Liver (tissue), 9 donors: ENCODE measurements around the gene FGD1. TPM values are rescaled to one million over a fixed set of nuclear protein-coding genes. Genes with fewer than 3 reads are reported as not detected.

ENCODE experiments used
- DNase-seq: peaks from one replicate; pipeline ENCODE4 v3.0.0-alpha.2; 2017; ENCODE audit warnings: low spot score
- H3K27ac ChIP-seq, 2 donors: one replicate each; pipeline ENCODE4 v1.7.0; 2013; ENCODE audit warnings: inconsistent platforms in 2 of 2, low read length in 2 of 2, control low read depth in 1 of 2, low read depth in 1 of 2, mild to moderate bottlenecking in 1 of 2
- H3K27me3 ChIP-seq, 4 donors: one replicate each; pipeline versions ENCODE4 v1.6.1 to v1.7.0; 2013; ENCODE audit warnings: low read length in 3 of 4, inconsistent platforms in 1 of 4, mild to moderate bottlenecking in 1 of 4, moderate library complexity in 1 of 4; ENCODE audit not compliant: control insufficient read depth in 4 of 4, insufficient read depth in 4 of 4
- H3K36me3 ChIP-seq, 4 donors: one replicate each; pipeline versions ENCODE4 v1.6.1 to v1.7.0; 2013; ENCODE audit warnings: low read length in 3 of 4, mild to moderate bottlenecking in 3 of 4, low read depth in 1 of 4, moderate library complexity in 1 of 4; ENCODE audit not compliant: control insufficient read depth in 4 of 4, insufficient read depth in 3 of 4
- H3K4me1 ChIP-seq, 4 donors: one replicate each; pipeline versions ENCODE4 v1.6.1 to v1.7.0; 2013; ENCODE audit warnings: low read length in 3 of 4, mild to moderate bottlenecking in 3 of 4, moderate library complexity in 1 of 4; ENCODE audit not compliant: control insufficient read depth in 4 of 4, insufficient read depth in 4 of 4
- H3K4me3 ChIP-seq, 3 donors: one replicate each; pipeline versions ENCODE4 v1.6.1 to v1.7.0; 2013; ENCODE audit warnings: low read length in 3 of 3, control low read depth in 1 of 3, low read depth in 1 of 3, mild to moderate bottlenecking in 1 of 3
- H3K9ac ChIP-seq, 2 donors: one replicate each; pipeline ENCODE4 v1.7.0; 2013; ENCODE audit warnings: low read length in 2 of 2, mild to moderate bottlenecking in 2 of 2, moderate library complexity in 2 of 2, control low read depth in 1 of 2, low read depth in 1 of 2
- H3K9me3 ChIP-seq, 4 donors: one replicate each; pipeline versions ENCODE4 v1.6.1 to v1.7.0; 2013; ENCODE audit warnings: low read length in 3 of 4; ENCODE audit not compliant: control insufficient read depth in 4 of 4
- EGR1 ChIP-seq, 2 donors: IDR thresholded peaks; 2 replicates each; pipeline ENCODE4 v1.6.1; 2016 to 2018; ENCODE audit warnings: antibody characterized with exemption in 2 of 2, low read depth in 2 of 2
- FOXA1 ChIP-seq: IDR thresholded peaks from 2 replicates; pipeline ENCODE4 v1.6.1; 2016; ENCODE audit warnings: antibody characterized with exemption
- FOXA2 ChIP-seq: IDR thresholded peaks from 2 replicates; pipeline ENCODE4 v1.6.1; 2016; ENCODE audit warnings: antibody characterized with exemption
- GABPA ChIP-seq, 2 donors: IDR thresholded peaks in 1 of 2; conservative IDR thresholded peaks in 1 of 2; 2 replicates each; pipeline ENCODE4 v1.6.1; 2016; ENCODE audit warnings: antibody characterized with exemption in 2 of 2, mild to moderate bottlenecking in 1 of 2, moderate library complexity in 1 of 2
- HNF4A ChIP-seq, 2 donors: conservative IDR thresholded peaks; 2 replicates each; pipeline ENCODE4 v1.6.1; 2016; ENCODE audit warnings: antibody characterized with exemption in 2 of 2, mild to moderate bottlenecking in 2 of 2
- HNF4G ChIP-seq: IDR thresholded peaks from 2 replicates; pipeline ENCODE4 v1.6.1; 2016; ENCODE audit warnings: antibody characterized with exemption
- JUND ChIP-seq, 2 donors: IDR thresholded peaks; 2 replicates each; pipeline ENCODE4 v1.6.1; 2016; ENCODE audit warnings: antibody characterized with exemption in 2 of 2
- NR2F2 ChIP-seq: IDR thresholded peaks from 2 replicates; pipeline ENCODE4 v1.6.1; 2016; ENCODE audit warnings: antibody characterized with exemption
- RAD21 ChIP-seq, 2 donors: IDR thresholded peaks; 2 replicates each; pipeline ENCODE4 v1.6.1; 2016; ENCODE audit warnings: antibody characterized with exemption in 2 of 2, mild to moderate bottlenecking in 2 of 2
- RXRA ChIP-seq, 2 donors: IDR thresholded peaks; 2 replicates each; pipeline ENCODE4 v1.6.1; 2017 to 2018; ENCODE audit warnings: antibody characterized with exemption in 2 of 2, mild to moderate bottlenecking in 1 of 2
- SP1 ChIP-seq: IDR thresholded peaks from 2 replicates; pipeline ENCODE4 v1.6.1; 2018; ENCODE audit warnings: antibody characterized with exemption, mild to moderate bottlenecking
- TAF1 ChIP-seq: conservative IDR thresholded peaks from 2 replicates; pipeline ENCODE4 v1.6.1; 2016; ENCODE audit warnings: antibody characterized with exemption, mild to moderate bottlenecking
- WGBS: extraction: QIAGEN DNeasy Blood & Tissue Kit; methylation state at CpG from one replicate; pipeline ENCODE4 v1.1.7; 2013; 5-methylcytosine and 5-hydroxymethylcytosine counted together
- polyA plus RNA-seq, 2 donors: library from polyadenylated mRNA; stranded (reverse) in 1 of 2; unstranded in 1 of 2; fragments of 200-250 nt in 1 of 2; fragments of >200 nt in 1 of 2; fragmentation: Nextera tagmentation in 1 of 2; extraction: Ambion mirVana in 1 of 2; gene quantifications; one replicate each; pipeline versions ENCODE4 v1.2.1 to v1.2.3, GENCODE V29; 2013 to 2015
- total RNA-seq, 2 donors: library from RNA; depleted of rRNA; stranded (reverse); fragments of >200 nt; gene quantifications; one replicate each; pipeline ENCODE4 v1.2.3, GENCODE V29; 2014
- TF ChIP-seq, protein P1 (sequence below): IDR thresholded peaks from 2 replicates; pipeline ENCODE4 v1.6.1; 2016; ENCODE audit warnings: antibody characterized with exemption
- TF ChIP-seq, protein P2 (sequence below): IDR thresholded peaks from 2 replicates; pipeline ENCODE4 v1.6.1; 2016; ENCODE audit warnings: antibody characterized with exemption, mild to moderate bottlenecking
- TF ChIP-seq, protein P3 (sequence below): IDR thresholded peaks from 2 replicates; pipeline ENCODE4 v1.6.1; 2016; ENCODE audit warnings: antibody characterized with exemption
- TF ChIP-seq, protein P4 (sequence below): IDR thresholded peaks from 2 replicates; pipeline ENCODE4 v1.6.1; 2016; ENCODE audit warnings: antibody characterized with exemption
- TF ChIP-seq, protein P5 (sequence below): fragments of 150-350 bp; IDR thresholded peaks from 2 replicates; pipeline ENCODE4 v1.5.1; 2017; ENCODE audit warnings: improper control_type of control experiment, low read depth, low read length; ENCODE audit not compliant: missing input control
- donor health status: healthy.
- donor health status: healthy.
- donor health status: healthy.
- donor health status: healthy.
- donor health status: healthy.

FGD1 gene
- total and polyA plus RNA-seq, 4 donors = 0.32 to 0.89 (median 0.58) TPM

DNA sequence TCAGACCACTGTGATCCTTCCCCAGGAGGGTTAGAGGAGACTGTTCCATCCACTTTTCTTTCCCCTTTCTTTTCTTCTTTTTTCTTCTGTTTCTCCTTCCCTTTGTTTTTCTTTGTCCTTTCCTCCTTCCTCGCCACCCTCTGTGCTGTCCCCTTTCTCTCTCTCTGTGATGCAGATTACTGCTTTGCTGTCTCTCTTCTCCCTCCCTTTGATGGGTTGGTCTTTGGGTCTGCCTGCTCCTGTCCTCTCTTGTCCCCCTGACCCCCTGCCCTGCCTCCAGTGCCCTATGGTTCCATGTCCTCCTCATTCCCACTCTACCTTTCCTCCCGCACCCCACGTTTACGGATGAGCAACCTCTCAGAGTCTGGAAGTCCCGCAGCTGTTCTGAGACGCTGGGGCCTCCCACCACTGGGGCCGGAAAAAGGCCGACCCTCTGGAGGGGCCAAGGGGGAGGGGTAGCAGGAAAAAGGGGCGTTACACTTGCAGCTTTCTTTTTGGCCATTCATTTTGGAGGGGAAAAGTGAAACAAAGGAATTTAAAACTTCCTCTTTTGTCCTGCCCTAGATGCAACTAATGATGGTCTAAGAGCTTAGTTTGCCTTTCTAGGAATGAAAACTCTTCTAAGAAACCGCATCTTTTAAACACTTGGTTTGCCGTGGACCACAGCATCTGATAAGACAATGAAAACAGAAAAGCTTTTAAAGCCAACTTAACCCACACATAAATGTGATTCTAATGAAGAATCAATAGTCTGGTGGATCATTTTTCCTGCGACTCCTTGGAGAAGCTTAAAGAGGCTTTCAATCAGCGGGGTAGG, 80.3 kb downstream of the FGD1 start:
- Histone ChIP-seq H3K27me3 (no peaks in the 10 kb centered on the region), H3K36me3 (no peaks in the 10 kb centered on the region), H3K27ac (no peak overlapping the region), H3K9me3 (no peaks in the 10 kb centered on the region), H3K4me3 (no peak overlapping the region), H3K4me1 (peaks cover 0 to 5% (median 3%) of the 10 kb centered on the region in 4 donors), H3K9ac (no peak overlapping the region)
- 54% methylated on average over 13 of the region's 13 CpGs for WGBS
- TF ChIP-seq HNF4A (conservative IDR thresholded peaks at IDR 0.05) (no peak), NR2F2 (no peak), RXRA (IDR thresholded peaks at IDR 0.05) (no peak), JUND (IDR thresholded peaks at IDR 0.05) (no peak), FOXA1 (no peak), HNF4G (no peak), EGR1 (IDR thresholded peaks at IDR 0.05; ENCODE audit: low read depth in 2 of 2) (no peak), RAD21 (IDR thresholded peaks at IDR 0.05) (no peak), SP1 (no peak)
- TF ChIP-seq, protein P1, sequence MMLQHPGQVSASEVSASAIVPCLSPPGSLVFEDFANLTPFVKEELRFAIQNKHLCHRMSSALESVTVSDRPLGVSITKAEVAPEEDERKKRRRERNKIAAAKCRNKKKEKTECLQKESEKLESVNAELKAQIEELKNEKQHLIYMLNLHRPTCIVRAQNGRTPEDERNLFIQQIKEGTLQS = no peak
- TF ChIP-seq, protein P2, sequence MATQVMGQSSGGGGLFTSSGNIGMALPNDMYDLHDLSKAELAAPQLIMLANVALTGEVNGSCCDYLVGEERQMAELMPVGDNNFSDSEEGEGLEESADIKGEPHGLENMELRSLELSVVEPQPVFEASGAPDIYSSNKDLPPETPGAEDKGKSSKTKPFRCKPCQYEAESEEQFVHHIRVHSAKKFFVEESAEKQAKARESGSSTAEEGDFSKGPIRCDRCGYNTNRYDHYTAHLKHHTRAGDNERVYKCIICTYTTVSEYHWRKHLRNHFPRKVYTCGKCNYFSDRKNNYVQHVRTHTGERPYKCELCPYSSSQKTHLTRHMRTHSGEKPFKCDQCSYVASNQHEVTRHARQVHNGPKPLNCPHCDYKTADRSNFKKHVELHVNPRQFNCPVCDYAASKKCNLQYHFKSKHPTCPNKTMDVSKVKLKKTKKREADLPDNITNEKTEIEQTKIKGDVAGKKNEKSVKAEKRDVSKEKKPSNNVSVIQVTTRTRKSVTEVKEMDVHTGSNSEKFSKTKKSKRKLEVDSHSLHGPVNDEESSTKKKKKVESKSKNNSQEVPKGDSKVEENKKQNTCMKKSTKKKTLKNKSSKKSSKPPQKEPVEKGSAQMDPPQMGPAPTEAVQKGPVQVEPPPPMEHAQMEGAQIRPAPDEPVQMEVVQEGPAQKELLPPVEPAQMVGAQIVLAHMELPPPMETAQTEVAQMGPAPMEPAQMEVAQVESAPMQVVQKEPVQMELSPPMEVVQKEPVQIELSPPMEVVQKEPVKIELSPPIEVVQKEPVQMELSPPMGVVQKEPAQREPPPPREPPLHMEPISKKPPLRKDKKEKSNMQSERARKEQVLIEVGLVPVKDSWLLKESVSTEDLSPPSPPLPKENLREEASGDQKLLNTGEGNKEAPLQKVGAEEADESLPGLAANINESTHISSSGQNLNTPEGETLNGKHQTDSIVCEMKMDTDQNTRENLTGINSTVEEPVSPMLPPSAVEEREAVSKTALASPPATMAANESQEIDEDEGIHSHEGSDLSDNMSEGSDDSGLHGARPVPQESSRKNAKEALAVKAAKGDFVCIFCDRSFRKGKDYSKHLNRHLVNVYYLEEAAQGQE = no peak
- TF ChIP-seq, protein P3, sequence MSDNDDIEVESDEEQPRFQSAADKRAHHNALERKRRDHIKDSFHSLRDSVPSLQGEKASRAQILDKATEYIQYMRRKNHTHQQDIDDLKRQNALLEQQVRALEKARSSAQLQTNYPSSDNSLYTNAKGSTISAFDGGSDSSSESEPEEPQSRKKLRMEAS = no peak
- DNase-seq = no peak

DNA sequence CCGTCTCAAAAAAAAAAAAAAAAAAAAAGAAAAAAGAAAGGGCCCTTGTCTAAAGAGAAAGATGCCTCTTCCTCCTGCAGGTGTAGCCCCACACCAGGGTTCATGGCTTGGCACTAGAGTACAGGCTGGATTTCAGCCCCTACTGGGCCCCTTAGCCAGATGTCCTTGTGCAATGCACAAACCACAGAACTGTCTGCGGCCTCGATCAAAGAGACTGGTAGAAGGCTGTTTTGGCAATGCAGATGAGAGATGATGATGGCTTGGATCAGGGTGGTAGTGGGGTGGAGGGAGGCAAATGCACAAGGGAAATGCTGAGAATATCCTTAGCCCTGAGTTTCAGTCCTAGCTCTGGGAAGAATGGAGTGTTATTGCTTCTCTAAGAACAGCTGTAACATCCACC, 82.3 kb downstream of the FGD1 start:
- WGBS = 72% methylated on average over 3 of the region's 3 CpGs
- Histone ChIP-seq H3K9ac (no peak overlapping the region), H3K27me3 (no peaks in the 10 kb centered on the region), H3K4me1 (peaks cover 0 to 2% (median 0%) of the 10 kb centered on the region in 4 donors), H3K27ac (no peak overlapping the region), H3K36me3 (no peaks in the 10 kb centered on the region), H3K4me3 (no peak overlapping the region), H3K9me3 (no peaks in the 10 kb centered on the region)
- DNase-seq = no peak
- no peak for TF ChIP-seq TAF1
- no peak for TF ChIP-seq NR2F2
- TF ChIP-seq EGR1 (IDR thresholded peaks at IDR 0.05; ENCODE audit: low read depth in 2 of 2) = no peak
- TF ChIP-seq, protein P2 = no peak
- TF ChIP-seq SP1 = no peak
- TF ChIP-seq, protein P1 = no peak
- no peak for TF ChIP-seq FOXA2
- no peak for TF ChIP-seq RXRA (IDR thresholded peaks at IDR 0.05)
- TF ChIP-seq, protein P3 = no peak
- TF ChIP-seq RAD21 (IDR thresholded peaks at IDR 0.05) = no peak
- TF ChIP-seq, protein P4, sequence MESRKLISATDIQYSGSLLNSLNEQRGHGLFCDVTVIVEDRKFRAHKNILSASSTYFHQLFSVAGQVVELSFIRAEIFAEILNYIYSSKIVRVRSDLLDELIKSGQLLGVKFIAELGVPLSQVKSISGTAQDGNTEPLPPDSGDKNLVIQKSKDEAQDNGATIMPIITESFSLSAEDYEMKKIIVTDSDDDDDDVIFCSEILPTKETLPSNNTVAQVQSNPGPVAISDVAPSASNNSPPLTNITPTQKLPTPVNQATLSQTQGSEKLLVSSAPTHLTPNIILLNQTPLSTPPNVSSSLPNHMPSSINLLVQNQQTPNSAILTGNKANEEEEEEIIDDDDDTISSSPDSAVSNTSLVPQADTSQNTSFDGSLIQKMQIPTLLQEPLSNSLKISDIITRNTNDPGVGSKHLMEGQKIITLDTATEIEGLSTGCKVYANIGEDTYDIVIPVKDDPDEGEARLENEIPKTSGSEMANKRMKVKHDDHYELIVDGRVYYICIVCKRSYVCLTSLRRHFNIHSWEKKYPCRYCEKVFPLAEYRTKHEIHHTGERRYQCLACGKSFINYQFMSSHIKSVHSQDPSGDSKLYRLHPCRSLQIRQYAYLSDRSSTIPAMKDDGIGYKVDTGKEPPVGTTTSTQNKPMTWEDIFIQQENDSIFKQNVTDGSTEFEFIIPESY = no peak
- TF ChIP-seq GABPA (IDR thresholded peaks at IDR 0.05 in 1 of 2, conservative IDR thresholded peaks at IDR 0.05 in 1 of 2) = no peak
- TF ChIP-seq, protein P5, sequence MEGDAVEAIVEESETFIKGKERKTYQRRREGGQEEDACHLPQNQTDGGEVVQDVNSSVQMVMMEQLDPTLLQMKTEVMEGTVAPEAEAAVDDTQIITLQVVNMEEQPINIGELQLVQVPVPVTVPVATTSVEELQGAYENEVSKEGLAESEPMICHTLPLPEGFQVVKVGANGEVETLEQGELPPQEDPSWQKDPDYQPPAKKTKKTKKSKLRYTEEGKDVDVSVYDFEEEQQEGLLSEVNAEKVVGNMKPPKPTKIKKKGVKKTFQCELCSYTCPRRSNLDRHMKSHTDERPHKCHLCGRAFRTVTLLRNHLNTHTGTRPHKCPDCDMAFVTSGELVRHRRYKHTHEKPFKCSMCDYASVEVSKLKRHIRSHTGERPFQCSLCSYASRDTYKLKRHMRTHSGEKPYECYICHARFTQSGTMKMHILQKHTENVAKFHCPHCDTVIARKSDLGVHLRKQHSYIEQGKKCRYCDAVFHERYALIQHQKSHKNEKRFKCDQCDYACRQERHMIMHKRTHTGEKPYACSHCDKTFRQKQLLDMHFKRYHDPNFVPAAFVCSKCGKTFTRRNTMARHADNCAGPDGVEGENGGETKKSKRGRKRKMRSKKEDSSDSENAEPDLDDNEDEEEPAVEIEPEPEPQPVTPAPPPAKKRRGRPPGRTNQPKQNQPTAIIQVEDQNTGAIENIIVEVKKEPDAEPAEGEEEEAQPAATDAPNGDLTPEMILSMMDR = no peak
